K562 (cell line): ENCODE results near the gene DAAM1. TPM values are rescaled to one million over a fixed set of nuclear protein-coding genes. Genes with fewer than 3 reads are reported as not detected.

Experiments
- DDX20 ChIP-seq: fragments of 450-650 bp; IDR thresholded peaks from 2 replicates; pipeline ENCODE4 v1.6.1; 2016; ENCODE audit warnings: missing genetic modification characterization, low read depth, mild to moderate bottlenecking, missing compliant biosample characterization, moderate library complexity
- EGR1 ChIP-seq: fragments of 450-650 bp; conservative IDR thresholded peaks from 2 replicates; pipeline ENCODE4 v1.6.1; 2017; ENCODE audit warnings: mild to moderate bottlenecking
- MAFF ChIP-seq: IDR thresholded peaks from 2 replicates; pipeline ENCODE4 v1.6.1; 2012; ENCODE audit warnings: low read length, improper control_type of control experiment
- MNT ChIP-seq, 2 experiments: fragments of 450-650 bp; conservative IDR thresholded peaks; 2 replicates each; pipeline ENCODE4 v1.6.1; 2017; ENCODE audit warnings: mild to moderate bottlenecking in 2 of 2, moderate library complexity in 2 of 2
- NCOR1 ChIP-seq: fragments of 450-650 bp; IDR thresholded peaks from 2 replicates; pipeline ENCODE4 v1.6.1; 2016; ENCODE audit warnings: mild to moderate bottlenecking, moderate library complexity
- POLR2H ChIP-seq: IDR thresholded peaks from 2 replicates; pipeline ENCODE4 v1.6.1; 2016; ENCODE audit warnings: missing genetic modification characterization, low read depth, mild to moderate bottlenecking, control low read depth, missing compliant biosample characterization, moderate library complexity
- POLR3G ChIP-seq: IDR thresholded peaks from 2 replicates; pipeline ENCODE4 v1.6.1; 2011; ENCODE audit not compliant: insufficient read length, insufficient replicate concordance; ENCODE audit errors: extremely low read depth
- PRPF4 ChIP-seq: fragments of 200-400 bp; formaldehyde crosslinking; IDR thresholded peaks from one replicate; pipeline ENCODE4 v1.6.1; 2017; ENCODE audit warnings: low read length, low read depth, mild to moderate bottlenecking; ENCODE audit not compliant: insufficient read depth, poor library complexity, severe bottlenecking
- RNF2 ChIP-seq: sonication (generic); IDR thresholded peaks from 2 replicates; pipeline ENCODE4 v1.6.1; 2016
- TCF3 ChIP-seq: sonication (generic); formaldehyde crosslinking; IDR thresholded peaks from 2 replicates; pipeline ENCODE4 v1.4.0; 2020; ENCODE audit warnings: mild to moderate bottlenecking, missing genetic modification reagents
- TEAD4 ChIP-seq, 2 experiments: sonication (generic) in 1 of 2; formaldehyde crosslinking in 1 of 2; IDR thresholded peaks; 2 replicates each; pipeline versions ENCODE4 v1.6.1 to v1.8.0; 2012 to 2022; ENCODE audit warnings: borderline replicate concordance in 1 of 2, inconsistent platforms in 1 of 2, low read length in 1 of 2, mild to moderate bottlenecking in 1 of 2, missing genetic modification reagents in 1 of 2
- U2AF2 ChIP-seq: fragments of 200-400 bp; formaldehyde crosslinking; optimal IDR thresholded peaks from 2 replicates; pipeline ENCODE3; 2017; ENCODE audit warnings: low read depth, mild to moderate bottlenecking, low read length
- ZEB2 ChIP-seq: fragments of 450-650 bp; IDR thresholded peaks from 2 replicates; pipeline ENCODE4 v1.6.1; 2016
- ZNF239 ChIP-seq: fragments of 250-450 bp; sonication (Bioruptor Pico); IDR thresholded peaks from 2 replicates; pipeline ENCODE4 v1.4.0; 2020; ENCODE audit warnings: mild to moderate bottlenecking
- ZNF282 ChIP-seq: sonication (generic); formaldehyde crosslinking; IDR thresholded peaks from 2 replicates; pipeline ENCODE4 v1.8.1; 2023; ENCODE audit warnings: missing genetic modification reagents
- ZNF764 ChIP-seq: fragments of 250-450 bp; sonication (Bioruptor Pico); IDR thresholded peaks from 2 replicates; pipeline ENCODE4 v1.4.0; 2020; ENCODE audit warnings: low read depth, mild to moderate bottlenecking, moderate library complexity
- polyA plus RNA-seq, 8 experiments: library from polyadenylated mRNA; depleted of rRNA in 4 of 8; stranded (reverse) in 5 of 8; unstranded in 3 of 8; fragments of >200 nt; fragmentation: Nextera tagmentation in 2 of 8; fragmentation: Illumina TruSeq in 1 of 8; extraction: Ambion mirVana in 2 of 8; extraction: Trizol in 1 of 8; gene quantifications; 2 replicates each; pipeline versions ENCODE4 v1.2.1 to v1.2.3, GENCODE V29; 2011 to 2014; ENCODE audit warnings: inconsistent platforms in 1 of 8, missing spikeins in 1 of 8
- total RNA-seq, 7 experiments: library from RNA; depleted of rRNA in 6 of 7; stranded (reverse); fragments of >200 nt in 6 of 7; fragmentation: Illumina TruSeq in 2 of 7; extraction: Trizol in 2 of 7; gene quantifications; 2 replicates each; pipeline versions ENCODE4 v1.2.1 to v1.2.3, GENCODE V29; 2011 to 2021; ENCODE audit warnings: low replicate concordance in 1 of 7
- TF ChIP-seq, protein P1 (sequence below): fragments of 450-650 bp; IDR thresholded peaks from one replicate; pipeline ENCODE4 v1.6.1; 2018; ENCODE audit warnings: mild to moderate bottlenecking, moderate library complexity; ENCODE audit not compliant: partially characterized antibody

DAAM1 gene
- total and polyA plus RNA-seq, 9 of the 15 experiments (the other 6 are each of a cell fraction or from before 2014, with no cell fraction given): 3.6 to 11.6 (median 6.7) TPM

DNA sequence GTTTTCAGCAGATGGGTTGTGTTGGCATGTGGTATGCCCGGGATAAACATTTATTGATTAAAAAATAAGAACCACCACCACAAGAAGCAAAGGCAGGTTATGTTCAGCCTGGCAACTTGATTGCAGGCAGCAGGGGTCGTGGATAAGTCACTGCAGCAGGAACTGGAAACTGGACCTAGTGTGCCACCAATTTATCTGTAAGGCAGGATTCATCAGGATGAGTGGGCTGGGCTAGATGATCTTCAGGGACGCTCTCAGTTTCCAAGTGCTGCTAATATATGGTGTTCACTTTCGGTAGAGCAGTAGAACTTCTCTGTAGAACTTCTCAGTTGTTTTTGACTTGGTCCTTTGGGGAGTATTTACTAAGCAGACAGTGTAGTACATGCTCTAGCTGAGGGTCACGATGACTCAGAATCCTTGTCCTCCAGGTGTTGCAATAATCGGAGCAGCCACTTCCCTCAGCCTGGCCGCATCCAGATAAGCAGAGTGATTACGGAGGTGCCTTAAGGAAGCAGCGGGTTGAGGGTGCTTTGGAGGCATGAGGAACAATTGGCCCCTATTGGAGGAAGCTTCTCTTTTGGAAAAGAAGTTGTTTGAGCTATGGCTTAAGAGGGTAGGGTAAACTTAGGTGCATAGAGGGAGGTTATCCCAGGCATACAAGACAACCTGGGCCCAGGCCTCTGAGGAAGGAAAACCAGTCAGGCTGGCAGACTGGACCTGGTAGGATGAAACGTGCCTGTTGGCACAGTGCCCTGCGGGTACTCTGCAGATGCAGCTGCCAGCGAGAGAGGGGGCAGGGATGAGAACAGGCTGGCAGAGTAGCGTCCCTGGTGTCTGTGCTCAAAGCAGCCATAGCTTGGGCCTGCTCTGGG is 172.7 kb downstream of the DAAM1 start (continued):
- no peak for TF ChIP-seq U2AF2
- no peak for TF ChIP-seq DDX20 (tag)
- TF ChIP-seq ZNF282 (CRISPR knock-in tag): no peak
- TF ChIP-seq TCF3 (CRISPR knock-in tag): peak; percentile 91
- TF ChIP-seq MNT (conservative IDR thresholded peaks at IDR 0.05): 0 out of 4 replicates have a peak, but pooled peaks of 1 of the 2 experiments have one; percentile 22
- peak; percentile 85 for TF ChIP-seq TEAD4 (IDR thresholded peaks at IDR 0.05; ENCODE audit: low read length)
- no peak for TF ChIP-seq TEAD4 (CRISPR knock-in tag; IDR thresholded peaks at IDR 0.05; ENCODE audit: borderline replicate concordance)
- peak; percentile 94 for TF ChIP-seq ZEB2
- no peak for TF ChIP-seq ZNF239
- TF ChIP-seq PRPF4: no peak
- TF ChIP-seq MAFF: 0 out of 2 replicates have a peak, but pooled peaks have one; percentile 2
- peak; percentile 57; the same call in 1 of the 2 replicates for TF ChIP-seq NCOR1
- TF ChIP-seq RNF2: no peak
- TF ChIP-seq POLR3G: no peak
- TF ChIP-seq POLR2H (tag): no peak
- no peak for TF ChIP-seq ZNF764 (CRISPR knock-in tag)
- TF ChIP-seq, protein P1, sequence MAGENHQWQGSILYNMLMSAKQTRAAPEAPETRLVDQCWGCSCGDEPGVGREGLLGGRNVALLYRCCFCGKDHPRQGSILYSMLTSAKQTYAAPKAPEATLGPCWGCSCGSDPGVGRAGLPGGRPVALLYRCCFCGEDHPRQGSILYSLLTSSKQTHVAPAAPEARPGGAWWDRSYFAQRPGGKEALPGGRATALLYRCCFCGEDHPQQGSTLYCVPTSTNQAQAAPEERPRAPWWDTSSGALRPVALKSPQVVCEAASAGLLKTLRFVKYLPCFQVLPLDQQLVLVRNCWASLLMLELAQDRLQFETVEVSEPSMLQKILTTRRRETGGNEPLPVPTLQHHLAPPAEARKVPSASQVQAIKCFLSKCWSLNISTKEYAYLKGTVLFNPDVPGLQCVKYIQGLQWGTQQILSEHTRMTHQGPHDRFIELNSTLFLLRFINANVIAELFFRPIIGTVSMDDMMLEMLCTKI: no peak
- TF ChIP-seq EGR1: no peak
